Osteocyte (in vitro differentiated cells): ENCODE data around the gene BCAR1. TPM values are rescaled to one million over a fixed set of nuclear protein-coding genes. Genes with fewer than 3 reads are reported as not detected.

Experiments
- DNase-seq: peaks from one replicate; pipeline ENCODE4 v3.0.0; 2021; ENCODE audit warnings: mixed read lengths; ENCODE audit not compliant: unreplicated experiment; ENCODE audit errors: extremely low spot score
- H3K27ac Mint-ChIP-seq: one replicate; pipeline ENCODE4 v1.8.0; 2021; ENCODE audit warnings: mild to moderate bottlenecking, mixed read lengths; ENCODE audit not compliant: unreplicated experiment
- H3K27me3 Mint-ChIP-seq: one replicate; pipeline ENCODE4 v1.8.0; 2021; ENCODE audit warnings: mixed read lengths; ENCODE audit not compliant: unreplicated experiment
- H3K36me3 Mint-ChIP-seq: one replicate; pipeline ENCODE4 v1.8.0; 2021; ENCODE audit warnings: mixed read lengths; ENCODE audit not compliant: unreplicated experiment
- H3K4me1 Mint-ChIP-seq: one replicate; pipeline ENCODE4 v1.8.0; 2021; ENCODE audit warnings: mixed read lengths; ENCODE audit not compliant: unreplicated experiment
- H3K4me3 Mint-ChIP-seq: one replicate; pipeline ENCODE4 v1.8.0; 2021; ENCODE audit warnings: mild to moderate bottlenecking, moderate library complexity, mixed read lengths; ENCODE audit not compliant: unreplicated experiment
- H3K9me3 Mint-ChIP-seq: one replicate; pipeline ENCODE4 v1.8.0; 2021; ENCODE audit warnings: mixed read lengths; ENCODE audit not compliant: unreplicated experiment
- CTCF ChIP-seq: fragments of 200-600 bp; sonication (generic); IDR thresholded peaks from 2 replicates; pipeline ENCODE4 v1.5.0; 2021; ENCODE audit warnings: antibody characterized with exemption, mild to moderate bottlenecking, moderate library complexity
- total RNA-seq: library from RNA; stranded (reverse); gene quantifications from 2 replicates; pipeline ENCODE4 v1.2.1, GENCODE V29; 2021

The BCAR1 gene
- total RNA-seq, 1 donor from 2014 or later = 138 TPM

GRCh38 chr16:75234856-75235696, 16.3 kb downstream of the BCAR1 start:
- Mint-ChIP-seq H3K9me3 (no peaks in the 10 kb centered on the region), H3K36me3 (peaks cover 25% of the 10 kb centered on the region), H3K4me1 (peaks cover 42% of the 10 kb centered on the region), H3K27ac (peak overlapping the region; percentile 79), H3K4me3 (no peak overlapping the region), H3K27me3 (no peaks in the 10 kb centered on the region)
- no peak for DNase-seq
- TF ChIP-seq CTCF = no peak

- Mint-ChIP-seq H3K27me3 (no peaks in the 10 kb centered on the region), H3K36me3 (peaks cover 26% of the 10 kb centered on the region), H3K4me3 (no peak overlapping the region), H3K9me3 (no peaks in the 10 kb centered on the region), H3K27ac (peak overlapping the region; percentile 47), H3K4me1 (peaks cover 30% of the 10 kb centered on the region)
- TF ChIP-seq CTCF = no peak
- no peak for DNase-seq
These were observed 17.8 kb downstream of the BCAR1 start for GRCh38 chr16:75233611-75233938.

- H3K4me1 Mint-ChIP-seq = peaks cover 26% of the 10 kb centered on the region
- H3K9me3 Mint-ChIP-seq = no peaks in the 10 kb centered on the region
- no peak for DNase-seq
- peaks cover 30% of the 10 kb centered on the region for H3K36me3 Mint-ChIP-seq
- H3K4me3 Mint-ChIP-seq = no peak overlapping the region
- no peak overlapping the region for H3K27ac Mint-ChIP-seq
- H3K27me3 Mint-ChIP-seq = no peaks in the 10 kb centered on the region
- no peak for TF ChIP-seq CTCF
These were observed 19.9 kb downstream of the BCAR1 start for GRCh38 chr16:75231570-75231969.

GRCh38 chr16:75230471-75231110, 20.8 kb downstream of the BCAR1 start:
- peaks cover 30% of the 10 kb centered on the region for H3K36me3 Mint-ChIP-seq
- no peaks in the 10 kb centered on the region for H3K9me3 Mint-ChIP-seq
- DNase-seq = no peak
- no peaks in the 10 kb centered on the region for H3K27me3 Mint-ChIP-seq
- H3K4me1 Mint-ChIP-seq = peaks cover 24% of the 10 kb centered on the region
- H3K27ac Mint-ChIP-seq = peak overlapping the region; percentile 12
- TF ChIP-seq CTCF = no peak
- H3K4me3 Mint-ChIP-seq = no peak overlapping the region
